ENCODE measurements around the gene KIFC3. TPM values are rescaled to one million over a fixed set of nuclear protein-coding genes. Genes with fewer than 3 reads are reported as not detected.

Gene KIFC3
- total and polyA plus RNA-seq, 2 of the 8 experiments (the other 6 are each of a cell fraction or from before 2014, with no cell fraction given): 2.1 to 7.1 TPM

DNA sequence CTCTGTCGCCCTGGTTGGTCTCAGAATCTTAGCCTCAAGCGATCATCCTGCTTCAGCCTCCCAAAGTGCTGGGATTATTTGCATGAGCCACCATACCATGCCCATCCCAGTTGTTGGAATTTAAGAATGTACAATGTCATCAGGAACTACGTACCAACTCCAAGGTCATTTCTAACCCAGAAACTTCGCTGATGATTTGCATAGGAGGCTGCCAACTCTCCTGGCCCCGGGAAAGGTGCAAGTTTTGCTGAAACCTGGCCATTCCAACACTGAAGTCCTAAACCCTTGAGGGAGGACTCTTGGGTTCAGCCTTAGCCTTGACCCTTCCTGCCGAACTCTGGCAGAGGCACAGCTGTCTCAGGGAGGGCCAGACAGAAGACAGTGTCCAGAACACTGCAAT, 2.9 kb upstream of the KIFC3 start (continued):
- TF ChIP-seq RFX5 (IDR thresholded peaks at IDR 0.05; ENCODE audit: borderline replicate concordance, low read depth, low read length) (no peak), TAF7 (optimal IDR thresholded peaks at IDR 0.05; ENCODE audit: borderline replicate concordance, low read depth, low read length) (no peak), EP300 (IDR thresholded peaks at IDR 0.05; ENCODE audit: borderline replicate concordance in 1 of 2, low read depth in 2 of 2, low read length in 2 of 2) (no peak)
